Right kidney (tissue), 1 donor: ENCODE measurements around the gene LAMP1.
A peak's percentile ranks its signal among the peaks of the same experiment; 100 is the strongest.
"Not testable (repeated sequence)": the region's sequence is repeated elsewhere in the genome, so short reads cannot be mapped to it uniquely, and the experiment has no call there.

Source experiments
- DNase-seq: peaks from one replicate; pipeline ENCODE4 v3.0.0-alpha.2; 2016

The LAMP1 gene

DNA sequence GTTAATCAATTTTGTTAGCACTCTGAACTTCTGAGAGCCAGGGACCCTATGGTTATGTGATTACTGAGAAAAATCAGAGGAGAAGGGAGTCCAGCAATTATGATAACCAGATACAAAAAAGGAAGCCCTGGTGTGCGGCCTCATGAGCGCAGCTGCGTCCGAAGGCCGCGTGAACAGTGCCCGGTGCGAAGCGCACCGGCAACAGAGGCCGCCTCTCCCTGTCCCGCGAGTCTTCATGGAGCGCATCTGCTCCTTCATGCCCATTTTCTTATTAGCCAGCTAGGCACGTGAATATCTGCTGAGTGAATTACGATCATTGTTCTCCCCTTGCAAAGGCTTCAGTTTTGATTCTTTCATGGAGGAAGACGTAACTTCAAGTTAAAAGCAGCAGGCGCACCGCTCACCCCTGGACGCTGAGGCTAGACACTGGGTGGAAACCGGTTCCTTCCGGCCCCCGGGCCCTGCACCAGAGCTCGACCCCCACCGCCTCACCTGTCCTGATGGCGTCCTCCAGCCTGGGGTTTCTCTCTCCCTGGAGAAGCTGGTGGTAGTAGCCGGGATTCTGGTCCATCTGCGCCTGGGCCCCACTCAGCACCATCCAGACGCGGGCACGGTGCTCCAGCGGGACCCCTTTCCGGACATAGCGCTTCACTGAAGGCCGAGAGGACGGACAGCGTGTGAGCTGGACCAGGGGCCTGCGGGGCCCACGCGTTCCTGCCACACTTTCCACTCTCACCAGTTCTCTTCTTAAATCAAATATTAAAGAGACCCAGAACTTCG is 58.0 kb downstream of the LAMP1 start:
- DNase-seq = no peak

GRCh38 chr13:113355621-113356020 is 58.6 kb downstream of the LAMP1 start:
- DNase-seq = no peak

DNA sequence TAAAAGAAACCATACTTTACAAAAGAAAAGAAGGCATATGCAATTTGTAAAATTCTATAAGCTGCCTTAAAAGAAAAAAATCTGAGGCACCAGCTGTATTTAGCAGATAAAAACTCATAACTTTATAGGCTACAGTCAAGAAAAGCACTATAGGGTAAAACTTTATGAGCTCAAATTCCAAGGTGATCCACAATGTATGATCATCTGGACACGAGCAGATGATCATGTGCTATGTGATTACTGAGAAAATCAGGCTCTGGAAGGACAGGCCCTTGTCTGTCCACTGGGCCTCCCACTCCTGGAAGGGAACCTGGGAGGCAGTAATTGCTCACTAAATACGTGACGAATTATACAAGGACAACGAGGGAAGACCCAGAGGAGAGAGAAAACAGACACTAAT is 59.6 kb downstream of the LAMP1 start:
- no peak for DNase-seq

DNA sequence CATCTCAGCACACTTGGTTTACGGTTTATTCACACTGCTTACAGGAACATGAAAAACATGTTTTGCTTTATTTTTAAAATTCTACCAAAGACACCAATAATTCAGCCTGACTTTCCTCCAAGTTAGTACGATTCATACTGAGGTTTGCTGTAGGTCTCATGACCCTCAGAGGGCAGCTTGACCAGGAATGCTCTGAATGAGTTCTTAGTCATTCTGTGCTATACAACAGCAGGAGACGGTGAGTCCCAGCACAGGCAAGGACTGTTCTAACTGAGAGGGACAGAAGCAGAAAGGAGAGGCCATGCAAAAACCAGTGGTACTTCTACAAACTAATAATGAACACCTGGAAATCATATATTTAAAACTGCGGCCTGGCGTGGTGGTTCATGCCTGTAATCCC is 60.5 kb downstream of the LAMP1 start:
- DNase-seq = no peak

DNA sequence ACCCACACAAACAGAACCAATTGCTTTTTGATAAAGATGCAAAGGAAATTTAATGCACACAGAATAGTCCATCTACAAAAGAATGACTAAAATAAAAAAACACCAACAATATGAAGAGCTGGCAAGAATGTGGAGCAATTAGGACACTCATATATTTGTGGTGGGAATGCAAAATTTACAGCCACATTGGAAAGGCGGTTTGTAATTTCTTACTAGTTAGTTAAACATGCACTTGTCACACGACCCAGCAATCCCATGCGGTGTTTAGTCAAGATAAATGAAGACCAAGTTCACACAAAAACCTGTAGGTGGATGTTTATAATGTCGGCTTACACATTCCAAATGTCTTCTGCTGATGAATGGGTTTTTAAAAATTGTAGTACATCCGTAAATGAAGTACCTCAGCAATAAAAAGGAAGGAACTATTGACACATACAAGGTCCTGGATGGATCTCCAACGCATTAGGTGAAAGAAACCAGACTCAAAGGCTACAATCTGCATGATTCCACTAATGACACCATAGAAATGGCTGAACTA is 61.7 kb downstream of the LAMP1 start:
- DNase-seq = no peak

DNA sequence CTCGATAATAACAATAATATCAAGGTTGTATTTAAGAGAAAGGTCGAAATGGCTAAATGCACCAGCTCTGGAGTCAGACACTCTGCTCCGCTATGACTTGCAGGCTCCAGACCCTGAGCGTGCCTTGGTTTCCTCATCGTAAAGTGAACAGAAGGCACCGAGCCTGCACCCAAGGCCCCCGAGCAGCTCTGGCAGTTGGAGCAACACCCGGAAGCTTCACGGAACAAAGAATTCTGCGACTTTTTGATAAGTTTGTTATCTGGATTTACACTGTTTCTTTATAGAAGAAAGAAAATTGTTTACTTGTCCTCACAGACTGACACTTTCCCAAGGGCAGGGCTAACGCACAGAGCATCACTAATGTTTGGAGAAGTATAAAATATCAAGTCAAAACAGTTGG is 62.5 kb downstream of the LAMP1 start:
- no peak for DNase-seq

DNA sequence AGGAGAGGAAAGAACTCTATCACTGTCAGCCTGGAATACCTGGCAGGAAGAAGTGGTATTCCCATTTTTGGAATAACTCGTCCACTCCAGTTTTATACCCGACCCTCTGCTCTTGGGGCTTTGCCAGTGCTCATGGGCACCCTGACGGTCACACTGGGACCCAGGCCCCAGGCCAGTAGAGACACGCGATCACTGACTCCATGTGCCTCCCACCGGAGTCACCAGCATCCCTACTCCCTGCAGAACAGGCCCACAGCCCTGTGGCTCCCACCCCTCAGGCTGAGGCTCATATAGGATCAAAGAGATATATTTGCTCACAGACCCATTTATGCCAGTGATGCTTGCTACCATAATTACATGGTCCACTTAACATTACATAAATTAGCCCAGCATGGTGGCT is 63.4 kb downstream of the LAMP1 start:
- DNase-seq = no peak

DNA sequence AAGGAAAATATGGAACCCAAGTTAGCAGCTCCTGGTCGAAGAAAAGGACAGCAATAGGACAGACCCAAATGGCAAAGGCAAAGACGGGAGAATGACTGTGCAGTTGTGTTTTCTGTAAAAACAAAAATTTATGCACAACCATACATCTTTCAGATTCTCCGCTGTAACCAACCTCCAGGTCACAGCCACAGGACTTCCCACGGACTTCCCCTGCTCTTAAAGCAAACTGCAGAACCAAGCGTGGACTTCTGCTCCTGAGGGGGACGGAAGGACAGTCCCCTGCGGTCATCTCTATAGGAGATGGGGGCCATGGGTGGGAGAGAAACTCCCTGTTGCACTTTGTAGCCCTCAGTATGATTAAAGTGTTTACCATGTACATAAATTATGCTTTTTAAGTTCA is 64.4 kb downstream of the LAMP1 start:
- no peak for DNase-seq

- DNase-seq = peak; percentile 78
Measured at GRCh38 chr13:113364311-113364889, 67.4 kb downstream of the LAMP1 start.

DNA sequence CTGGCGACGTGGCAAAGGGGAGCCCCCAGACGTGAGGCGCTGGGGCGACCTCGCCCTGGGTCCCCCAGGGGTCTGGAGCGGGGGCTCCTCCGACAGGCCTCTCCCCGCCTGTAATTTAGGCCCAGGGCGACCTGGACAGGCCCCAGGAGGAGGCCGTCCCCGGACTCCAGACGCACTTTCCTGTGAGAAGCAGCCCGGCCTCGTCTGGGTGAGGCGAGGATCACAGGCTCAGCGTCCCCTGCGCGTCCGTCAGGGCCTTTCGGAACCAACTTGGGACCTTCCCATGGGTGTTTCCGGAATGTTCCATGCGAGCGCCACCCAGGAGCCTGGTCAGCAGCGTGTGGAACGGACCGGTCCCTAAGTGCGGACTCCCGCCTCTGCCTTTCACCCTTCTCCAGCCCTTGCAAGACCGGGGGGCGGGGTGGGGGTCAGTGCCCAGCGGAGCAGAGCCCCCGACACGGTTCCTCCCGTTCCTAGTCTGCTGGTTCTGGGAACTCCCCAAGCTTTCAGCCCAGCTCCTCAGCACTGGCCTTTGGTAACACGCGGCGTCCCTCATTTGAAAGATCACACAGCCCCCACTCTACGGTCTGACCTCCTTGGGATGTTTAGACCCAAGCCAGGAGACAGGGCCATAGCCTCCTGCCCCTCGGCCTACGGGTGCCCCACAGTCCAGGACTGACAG is 68.0 kb downstream of the LAMP1 start:
- DNase-seq = no peak

DNA sequence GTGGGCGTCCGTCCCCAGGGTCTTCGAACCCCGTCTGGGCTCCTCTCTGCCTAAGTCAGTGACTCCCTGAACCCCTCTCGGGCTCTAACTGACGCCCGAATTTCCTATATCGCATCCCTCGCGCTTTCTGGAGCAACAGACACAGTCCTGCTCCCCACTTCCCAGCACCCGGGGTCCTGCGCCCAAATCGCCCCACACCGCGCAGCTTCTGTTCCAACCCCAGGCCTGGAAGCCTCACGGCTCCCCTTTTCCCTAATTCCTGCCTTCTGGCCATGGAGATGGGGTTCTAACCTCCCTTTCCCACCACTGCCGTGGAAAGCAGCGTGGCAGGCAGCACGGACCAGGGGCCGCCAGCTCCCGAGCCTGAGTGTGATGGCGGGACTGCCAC is 68.5 kb downstream of the LAMP1 start:
- DNase-seq = no peak

- DNase-seq = no peak
Measured at GRCh38 chr13:113365971-113366588, 69.0 kb downstream of the LAMP1 start.

DNA sequence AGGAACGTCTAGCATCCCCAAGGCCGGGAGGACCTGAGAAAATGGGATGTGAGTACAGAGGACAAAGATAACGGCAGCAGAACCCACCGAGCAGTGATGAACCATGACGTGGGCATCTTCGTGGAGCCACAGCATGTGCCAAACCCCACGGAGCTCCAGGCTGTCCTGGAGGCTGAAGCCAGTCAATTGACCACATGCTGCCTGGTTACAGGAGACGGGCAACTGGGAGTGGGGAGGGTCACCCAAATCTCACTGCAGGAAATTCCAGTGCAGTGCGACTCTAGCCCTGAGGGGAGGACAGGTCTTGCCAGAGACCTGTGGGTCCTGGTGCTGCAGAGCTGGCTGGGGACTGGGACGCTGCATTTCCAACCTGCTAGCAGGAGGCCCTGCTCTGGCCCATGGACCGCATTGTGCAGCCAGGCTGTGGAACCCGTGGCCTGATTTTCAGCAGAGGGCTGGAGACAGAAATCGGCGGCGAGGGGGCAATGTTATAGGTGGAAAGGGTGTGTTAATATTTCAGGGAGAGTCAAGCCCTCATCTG is 70.1 kb downstream of the LAMP1 start:
- DNase-seq = no peak

DNA sequence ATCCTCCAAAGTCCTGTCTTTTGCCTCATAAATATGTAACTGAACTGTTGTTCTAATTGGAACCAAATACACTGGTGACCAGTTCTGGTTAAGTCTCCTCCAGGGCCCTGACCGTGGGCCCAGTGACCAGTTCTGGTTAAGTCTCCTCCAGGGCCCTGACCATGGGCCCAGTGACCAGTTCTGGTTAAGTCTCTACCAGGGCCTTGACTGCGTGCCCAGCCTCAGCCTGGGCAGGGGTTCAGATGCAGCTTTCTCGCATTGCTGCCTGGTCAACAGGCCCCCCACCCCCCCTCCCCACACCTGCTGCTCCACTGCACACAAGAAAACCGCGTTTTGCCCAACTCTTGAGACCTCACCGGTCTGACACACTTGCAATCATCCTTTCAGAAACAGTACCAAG is 70.7 kb downstream of the LAMP1 start:
- DNase-seq = no peak

DNA sequence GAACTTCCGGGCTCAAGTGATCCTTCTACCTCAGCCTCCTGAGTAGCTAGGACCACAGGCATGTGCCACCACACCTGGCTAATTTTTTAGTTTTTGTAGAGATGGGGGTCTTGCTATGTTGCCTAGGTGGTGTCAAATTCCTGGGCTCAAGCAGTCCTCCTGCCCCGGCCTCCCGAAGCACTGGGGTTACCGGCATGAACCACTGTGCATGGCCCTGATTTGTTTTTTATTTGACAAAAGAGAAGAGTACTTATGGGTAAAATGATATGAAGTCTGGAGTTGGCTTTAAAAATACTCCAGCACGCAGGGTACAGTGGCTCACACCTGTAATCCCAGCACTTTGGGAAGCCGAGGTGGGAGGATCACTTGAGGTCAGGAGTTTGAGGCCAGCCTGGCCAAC is 71.3 kb downstream of the LAMP1 start:
- not testable (repeated sequence) for DNase-seq

GRCh38 chr13:113369189-113369588 is 72.2 kb downstream of the LAMP1 start:
- no peak for DNase-seq

- DNase-seq = no peak
Measured at GRCh38 chr13:113369881-113370280, 72.8 kb downstream of the LAMP1 start.

DNA sequence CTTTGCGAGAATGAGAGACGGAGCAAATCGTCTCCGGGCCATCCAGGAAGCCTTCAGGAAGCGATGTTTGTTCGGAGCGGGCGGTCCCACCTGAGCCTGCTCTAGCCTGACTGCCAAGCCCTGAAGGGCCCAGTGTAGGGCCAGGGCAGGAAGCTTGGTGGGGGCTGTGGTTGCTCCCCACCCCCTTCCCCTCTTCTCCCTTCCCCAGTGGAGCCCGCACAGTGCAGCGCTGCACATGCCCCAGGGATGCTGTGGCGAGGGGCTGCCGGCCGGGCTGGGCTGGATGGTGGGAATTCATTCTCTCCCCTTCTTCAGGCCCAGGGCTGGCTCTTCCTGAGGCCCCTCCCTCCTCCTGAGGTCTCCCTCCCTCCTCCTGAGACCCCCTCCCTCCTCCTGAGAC is 74.0 kb downstream of the LAMP1 start:
- no peak for DNase-seq

- not testable (repeated sequence) for DNase-seq
Measured at GRCh38 chr13:113371701-113372100, 74.7 kb downstream of the LAMP1 start.
